ENCODE measurements around the gene HAUS8. TPM values are rescaled to one million over a fixed set of nuclear protein-coding genes. Genes with fewer than 3 reads are reported as not detected.

HAUS8 gene
- total and polyA plus RNA-seq, 2 of the 13 experiments (the other 11 are each of a cell fraction or from before 2014, with no cell fraction given): 7.8 to 17.5 TPM

GRCh38 chr19:17109962-17110598 is 34.8 kb upstream of the HAUS8 start:
- Histone ChIP-seq H3K9ac (ENCODE audit: insufficient read depth, low read depth, low read length) (no peak overlapping the region), H3K36me3 (replicated peaks in 1 of 2; ENCODE audit: control insufficient read depth in 1 of 2, insufficient read depth in 2 of 2, low read length in 2 of 2) (peaks cover 10 to 30% of the 10 kb centered on the region in 2 experiments), H3K27ac (ENCODE audit: extremely low read length, insufficient read depth, low read length) (no peak overlapping the region), H3K9me3 (ENCODE audit: low read length) (no peaks in the 10 kb centered on the region), H3K4me2 (ENCODE audit: low read depth, low read length) (no peak overlapping the region), H3K79me2 (ENCODE audit: insufficient read depth, low read length) (no peaks in the 10 kb centered on the region), H4K20me1 (ENCODE audit: insufficient read depth, low read length) (no peaks in the 10 kb centered on the region), H3K4me1 (ENCODE audit: insufficient read depth, low read length) (peaks cover 12% of the 10 kb centered on the region; the same call in 1 of the 2 replicates), H3K27me3 (ENCODE audit: control insufficient read depth in 1 of 2, insufficient read depth in 2 of 2, low read length in 2 of 2) (no peaks in the 10 kb centered on the region), H3K4me3 (replicated peaks in 1 of 3; ENCODE audit: insufficient read depth in 1 of 3, low read depth in 2 of 3, low read length in 3 of 3) (no peak overlapping the region), H2AFZ (ENCODE audit: low read length) (no peak overlapping the region)
- TF ChIP-seq YEATS4 (CRISPR knock-in tag; IDR thresholded peaks at IDR 0.05; ENCODE audit: borderline replicate concordance) (no peak), MIER3 (CRISPR knock-in tag; IDR thresholded peaks at IDR 0.05; ENCODE audit: borderline replicate concordance) (no peak), ZSCAN31 (CRISPR knock-in tag; IDR thresholded peaks at IDR 0.05; ENCODE audit: low read depth) (no peak), RBM22 (optimal IDR thresholded peaks at IDR 0.05; ENCODE audit: low read length) (no peak), ZNF883 (CRISPR knock-in tag; IDR thresholded peaks at IDR 0.05; ENCODE audit: not compliant biosample characterization) (no peak)
- WGBS (ENCODE audit: low lambda C conversion rate): 95% methylated on average over 6 of the region's 26 CpGs
- POLR2A ChIA-PET: no interaction called here
- DNase-seq (ENCODE audit: low spot score): no peak
- no peak for ATAC-seq
- in situ Hi-C loops (cut with HindIII; ENCODE audit: extremely low pct_ligation_motif_present, low pct_unique_long_range_greater_than_20kb): no loop called here
- FAIRE-seq: no peak
- BruUV-seq (replicated peaks): no TSS peak
- intact Hi-C loops (cut with micrococcal nuclease; ENCODE audit: unreplicated experiment): no loop called here
- CTCF ChIA-PET (ENCODE audit: low intra/inter-chr PET ratio, low total read pairs): no interaction called here

- intact Hi-C loops (cut with micrococcal nuclease; ENCODE audit: unreplicated experiment) (no loop called here), in situ Hi-C loops (cut with HindIII; ENCODE audit: extremely low pct_ligation_motif_present, low pct_unique_long_range_greater_than_20kb) (no loop called here)
- no peak for FAIRE-seq
- TF ChIP-seq KIAA2018 (CRISPR knock-in tag; IDR thresholded peaks at IDR 0.05; ENCODE audit: borderline replicate concordance) (no peak), ZNF629 (CRISPR knock-in tag; conservative IDR thresholded peaks at IDR 0.05) (peak; percentile 67)
- Histone ChIP-seq H3K27me3 (ENCODE audit: control insufficient read depth in 1 of 2, insufficient read depth in 2 of 2, low read length in 2 of 2) (no peaks in the 10 kb centered on the region), H3K4me1 (ENCODE audit: insufficient read depth, low read length) (peaks cover 12% of the 10 kb centered on the region; the same call in 1 of the 2 replicates), H3K4me2 (ENCODE audit: low read depth, low read length) (no peak overlapping the region), H3K79me2 (ENCODE audit: insufficient read depth, low read length) (no peaks in the 10 kb centered on the region), H3K9ac (ENCODE audit: insufficient read depth, low read depth, low read length) (no peak overlapping the region), H3K36me3 (replicated peaks in 1 of 2; ENCODE audit: control insufficient read depth in 1 of 2, insufficient read depth in 2 of 2, low read length in 2 of 2) (peaks cover 11 to 36% of the 10 kb centered on the region in 2 experiments), H3K9me3 (ENCODE audit: low read length) (no peaks in the 10 kb centered on the region), H3K27ac (ENCODE audit: extremely low read length, insufficient read depth, low read length) (no peak overlapping the region), H2AFZ (ENCODE audit: low read length) (no peak overlapping the region), H3K4me3 (replicated peaks in 1 of 3; ENCODE audit: insufficient read depth in 1 of 3, low read depth in 2 of 3, low read length in 3 of 3) (no peak overlapping the region), H4K20me1 (ENCODE audit: insufficient read depth, low read length) (no peaks in the 10 kb centered on the region)
- ATAC-seq: no peak
- BruUV-seq (replicated peaks): no TSS peak
- WGBS (ENCODE audit: low lambda C conversion rate): 95% methylated on average over 9 of the region's 9 CpGs
- ChIA-PET POLR2A (no interaction called here), CTCF (ENCODE audit: low intra/inter-chr PET ratio, low total read pairs) (no interaction called here)
- DNase-seq (ENCODE audit: low spot score): no peak
These were observed 34.0 kb upstream of the HAUS8 start for GRCh38 chr19:17109300-17109699.

All from HepG2 (cell line).